Endothelial cell (in vitro differentiated cells): ENCODE results near the gene C1RL. TPM values are rescaled to one million over a fixed set of nuclear protein-coding genes. Genes with fewer than 3 reads are reported as not detected.

Source experiments
- DNase-seq: peaks from one replicate; pipeline ENCODE4 v3.0.0; 2021; ENCODE audit warnings: low spot score
- H3K27ac Mint-ChIP-seq: one replicate; pipeline ENCODE4 v1.8.0; 2021; ENCODE audit warnings: mixed read lengths, inconsistent platforms; ENCODE audit not compliant: unreplicated experiment
- H3K27me3 Mint-ChIP-seq: one replicate; pipeline ENCODE4 v1.8.0; 2021; ENCODE audit warnings: mild to moderate bottlenecking, moderate library complexity, mixed read lengths, inconsistent platforms; ENCODE audit not compliant: unreplicated experiment
- H3K36me3 Mint-ChIP-seq: one replicate; pipeline ENCODE4 v1.8.0; 2021; ENCODE audit warnings: mild to moderate bottlenecking, low read depth, mixed read lengths, inconsistent platforms; ENCODE audit not compliant: unreplicated experiment
- H3K4me1 Mint-ChIP-seq: one replicate; pipeline ENCODE4 v1.8.0; 2021; ENCODE audit warnings: mild to moderate bottlenecking, mixed read lengths, inconsistent platforms; ENCODE audit not compliant: unreplicated experiment
- H3K4me3 Mint-ChIP-seq: one replicate; pipeline ENCODE4 v1.8.0; 2021; ENCODE audit warnings: mild to moderate bottlenecking, mixed read lengths, inconsistent platforms; ENCODE audit not compliant: unreplicated experiment
- H3K9me3 Mint-ChIP-seq: one replicate; pipeline ENCODE4 v1.8.0; 2021; ENCODE audit warnings: mixed read lengths, inconsistent platforms; ENCODE audit not compliant: unreplicated experiment
- CTCF ChIP-seq: fragments of 200-600 bp; sonication (generic); IDR thresholded peaks from one replicate; pipeline ENCODE4 v1.5.0; 2021; ENCODE audit warnings: antibody characterized with exemption; ENCODE audit not compliant: unreplicated experiment
- total RNA-seq: library from RNA; stranded (reverse); fragmentation: NEBNext Ultra II Directional; extraction: Animal tissue kit (Norgen Biotek cat#: 25700); gene quantifications from one replicate; pipeline ENCODE4 v1.2.1, GENCODE V29; 2021; ENCODE audit not compliant: unreplicated experiment

The C1RL gene
- total RNA-seq, 1 donor from 2014 or later: 62.3 TPM

DNA sequence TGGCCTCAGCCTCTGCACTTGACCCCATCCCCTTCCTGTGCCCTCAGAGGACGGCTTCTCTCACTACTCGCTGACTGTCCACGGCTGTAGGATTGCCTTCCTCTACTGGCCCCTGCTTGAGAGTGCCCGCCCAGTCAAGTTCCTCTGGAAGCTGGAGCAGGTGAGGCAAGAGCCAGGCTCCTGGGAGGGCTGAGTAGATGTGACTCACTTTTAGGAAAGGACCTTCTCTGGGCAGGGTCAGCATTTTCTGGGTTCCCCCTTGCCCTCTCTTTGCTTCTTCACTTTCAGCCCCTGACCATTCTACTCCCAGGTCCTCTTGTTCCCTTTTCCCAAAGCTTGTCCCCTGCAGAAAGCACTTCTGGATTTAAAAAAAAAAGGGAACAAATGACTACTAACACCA, 28.9 kb upstream of the C1RL start:
- H3K4me3 Mint-ChIP-seq: peak overlapping the region; percentile 61
- no peak overlapping the region for H3K27ac Mint-ChIP-seq
- no peak for DNase-seq
- TF ChIP-seq CTCF: no peak
- peaks cover 66% of the 10 kb centered on the region for H3K36me3 Mint-ChIP-seq
- no peaks in the 10 kb centered on the region for H3K9me3 Mint-ChIP-seq
- H3K4me1 Mint-ChIP-seq: no peaks in the 10 kb centered on the region
- H3K27me3 Mint-ChIP-seq: peaks cover 11% of the 10 kb centered on the region

DNA sequence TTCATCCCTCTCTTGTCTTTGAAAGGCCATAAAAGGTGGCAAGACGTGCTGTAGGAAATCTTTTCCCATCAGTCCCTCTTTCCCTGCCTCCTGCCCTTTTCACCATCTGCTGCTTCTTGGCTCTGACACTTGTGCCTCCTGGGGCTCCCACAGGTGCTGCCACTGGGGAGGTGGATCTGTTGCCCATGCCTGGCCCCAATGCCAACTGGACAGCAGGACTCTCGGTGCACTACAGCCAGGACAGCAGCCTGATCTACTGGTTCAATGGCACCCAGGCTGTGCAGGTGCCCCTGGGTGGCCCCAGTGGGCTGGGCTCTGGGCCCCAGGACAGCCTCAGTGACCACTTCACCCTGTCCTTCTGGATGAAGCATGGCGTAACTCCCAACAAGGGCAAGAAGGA, 27.7 kb upstream of the C1RL start:
- Mint-ChIP-seq H3K27me3 (peaks cover 15% of the 10 kb centered on the region), H3K27ac (no peak overlapping the region), H3K4me3 (peak overlapping the region; percentile 23), H3K4me1 (peaks cover 12% of the 10 kb centered on the region), H3K9me3 (no peaks in the 10 kb centered on the region), H3K36me3 (peaks cover 60% of the 10 kb centered on the region)
- no peak for DNase-seq
- no peak for TF ChIP-seq CTCF

- no peak for DNase-seq
- H3K36me3 Mint-ChIP-seq: peaks cover 55% of the 10 kb centered on the region
- peak overlapping the region; percentile 60 for H3K4me3 Mint-ChIP-seq
- peaks cover 13% of the 10 kb centered on the region for H3K4me1 Mint-ChIP-seq
- no peak for TF ChIP-seq CTCF
- no peaks in the 10 kb centered on the region for H3K9me3 Mint-ChIP-seq
- H3K27ac Mint-ChIP-seq: no peak overlapping the region
- peaks cover 18% of the 10 kb centered on the region for H3K27me3 Mint-ChIP-seq
Observed at GRCh38 chr12:7136071-7136470, 27.1 kb upstream of the C1RL start.

DNA sequence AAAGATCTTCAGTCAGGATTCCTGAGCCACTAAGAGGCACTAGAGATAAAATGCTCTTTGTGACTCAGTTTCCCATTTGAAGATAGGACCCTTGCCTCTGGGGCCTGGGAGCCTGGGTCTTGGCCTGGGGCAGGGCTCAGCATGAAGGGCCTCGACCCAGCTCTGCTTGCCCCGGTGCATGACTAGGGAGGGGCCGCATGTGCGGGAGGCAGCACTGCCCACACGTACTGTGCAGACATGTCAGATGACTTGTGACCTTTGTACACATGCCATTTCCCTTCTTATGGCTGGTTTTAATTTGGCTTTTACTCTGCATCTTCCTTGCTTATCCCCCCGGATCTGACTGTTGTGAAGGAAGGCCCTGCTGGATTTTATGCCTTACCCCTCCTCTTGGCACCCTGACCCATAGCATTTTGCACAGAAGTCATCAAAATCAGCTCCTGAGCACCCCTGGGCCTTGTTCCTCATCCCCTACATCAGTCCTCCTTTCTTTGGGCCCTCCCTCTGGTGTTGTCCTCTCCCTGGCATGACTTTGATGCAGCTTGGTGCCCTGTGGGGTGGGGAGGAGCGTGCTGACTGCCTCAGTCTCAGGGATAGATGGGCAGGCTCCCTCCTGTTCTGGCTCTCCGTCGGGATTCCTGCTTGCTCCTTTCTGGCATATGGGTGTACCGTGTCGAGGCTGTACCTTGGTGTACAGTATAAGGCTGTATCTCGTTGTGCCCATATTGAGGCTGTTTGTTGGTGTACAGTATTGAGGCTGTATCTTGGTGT, 25.6 kb upstream of the C1RL start:
- no peak for TF ChIP-seq CTCF
- Mint-ChIP-seq H3K4me1 (peaks cover 20% of the 10 kb centered on the region), H3K27me3 (peaks cover 18% of the 10 kb centered on the region), H3K9me3 (no peaks in the 10 kb centered on the region), H3K4me3 (peak overlapping the region; percentile 77), H3K36me3 (peaks cover 50% of the 10 kb centered on the region), H3K27ac (peak overlapping the region; percentile 50)
- no peak for DNase-seq

DNA sequence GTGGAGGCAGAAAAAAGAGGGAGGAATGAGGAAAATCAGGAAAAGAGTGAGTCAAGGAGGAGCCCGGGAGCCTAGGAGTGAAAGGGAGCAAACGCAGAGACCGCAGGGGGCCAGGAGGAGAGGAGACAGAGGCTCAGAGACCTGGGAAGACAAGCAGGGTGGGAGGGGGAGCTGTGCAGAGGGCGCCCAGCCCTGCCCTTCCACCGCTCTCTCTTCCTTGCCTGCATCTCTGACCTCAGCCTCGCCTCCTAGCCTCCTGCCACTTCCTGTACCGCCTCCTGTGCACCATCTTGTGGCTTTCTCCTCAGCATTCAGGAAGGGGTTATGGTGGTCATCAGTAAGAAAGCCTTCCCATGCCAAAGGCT, 22.5 kb upstream of the C1RL start:
- H3K4me3 Mint-ChIP-seq: peak overlapping the region; percentile 97
- no peak for TF ChIP-seq CTCF

More for the DNA sequence above, 22.5 kb upstream of the C1RL start:
- H3K27ac Mint-ChIP-seq: peak overlapping the region; percentile 85
- no peaks in the 10 kb centered on the region for H3K9me3 Mint-ChIP-seq
- peak; percentile 18 for DNase-seq
- peaks cover 18% of the 10 kb centered on the region for H3K27me3 Mint-ChIP-seq
- peaks cover 37% of the 10 kb centered on the region for H3K36me3 Mint-ChIP-seq
- peaks cover 38% of the 10 kb centered on the region for H3K4me1 Mint-ChIP-seq
